ENCODE measurements around the gene PDE7B.
"Not testable (repeated sequence)": the region's sequence is repeated elsewhere in the genome, so short reads cannot be mapped to it uniquely, and the experiment has no call there.

PDE7B gene

GRCh38 chr6:136210398-136211165 lies 359.1 kb downstream of the PDE7B start:
- no peak for DNase-seq

- DNase-seq: no peak
Observed at GRCh38 chr6:136212608-136213007, 361.1 kb downstream of the PDE7B start.

GRCh38 chr6:136213012-136213539 lies 361.6 kb downstream of the PDE7B start:
- DNase-seq: no peak

GRCh38 chr6:136213853-136214252 lies 362.4 kb downstream of the PDE7B start:
- DNase-seq: no peak

- DNase-seq: no peak
Observed at GRCh38 chr6:136216503-136217401, 365.3 kb downstream of the PDE7B start.

- not testable (repeated sequence) for DNase-seq
Observed at GRCh38 chr6:136224974-136225373, 373.5 kb downstream of the PDE7B start.

- DNase-seq: no peak
Observed at GRCh38 chr6:136225496-136225895, 374.0 kb downstream of the PDE7B start.

GRCh38 chr6:136226027-136226673 lies 374.6 kb downstream of the PDE7B start:
- peak; percentile 45 for DNase-seq

GRCh38 chr6:136226674-136227377 lies 375.3 kb downstream of the PDE7B start:
- DNase-seq: no peak

GRCh38 chr6:136228814-136229213 lies 377.3 kb downstream of the PDE7B start:
- DNase-seq: no peak

GRCh38 chr6:136230219-136230853 lies 378.8 kb downstream of the PDE7B start:
- DNase-seq: no peak

GRCh38 chr6:136232701-136233100 lies 381.2 kb downstream of the PDE7B start:
- DNase-seq: no peak

- no peak for DNase-seq
Observed at GRCh38 chr6:136235233-136235564, 383.7 kb downstream of the PDE7B start.

GRCh38 chr6:136236466-136237293 lies 385.2 kb downstream of the PDE7B start:
- no peak for DNase-seq

GRCh38 chr6:136244061-136244616 lies 392.6 kb downstream of the PDE7B start:
- DNase-seq: no peak

Data from activated CD4-positive, alpha-beta T cell treated with anti-CD3 and anti-CD28 coated beads, Interleukin-2, amount 50 U/mL, for 16 hours (primary cell).